Transverse colon (tissue), 4 donors: Measurements from ENCODE around the gene GPBAR1. TPM values are rescaled to one million over a fixed set of nuclear protein-coding genes. Genes with fewer than 3 reads are reported as not detected.

Experiments
- DNase-seq: peaks from one replicate; pipeline ENCODE4 v3.0.0-alpha.2; 2019
- H3K27ac ChIP-seq, 4 donors: fragments of 200-600 bp; sonication (generic); 2 replicates each; pipeline ENCODE4 v1.5.1; 2016 to 2018; ENCODE audit warnings: inconsistent platforms in 4 of 4
- H3K27me3 ChIP-seq: fragments of 200-600 bp; sonication (generic); 2 replicates; pipeline ENCODE4 v1.5.1; 2017; ENCODE audit warnings: inconsistent platforms
- H3K36me3 ChIP-seq, 4 donors: fragments of 200-600 bp; sonication (generic); 2 replicates each; pipeline ENCODE4 v1.5.1; 2017 to 2019; ENCODE audit warnings: inconsistent platforms in 4 of 4
- H3K4me1 ChIP-seq, 4 donors: fragments of 200-600 bp; sonication (generic); 2 replicates each; pipeline ENCODE4 v1.5.1; 2017 to 2020; ENCODE audit warnings: inconsistent platforms in 4 of 4
- H3K4me3 ChIP-seq, 4 donors: fragments of 200-600 bp; sonication (generic); 1 replicate in 1 of 4; 2 replicates in 3 of 4; pipeline versions ENCODE4 v1.5.1 to v1.6.1; 2017 to 2019; ENCODE audit warnings: inconsistent platforms in 4 of 4
- H3K9me3 ChIP-seq, 2 donors: fragments of 200-600 bp; sonication (generic); 2 replicates each; pipeline ENCODE4 v1.5.1; 2017 to 2019; ENCODE audit warnings: inconsistent platforms in 2 of 2
- EP300 ChIP-seq: sonication (generic); formaldehyde crosslinking; IDR thresholded peaks from one replicate; pipeline ENCODE4 v1.6.1; 2017; ENCODE audit warnings: antibody characterized with exemption, low read depth
- POLR2A ChIP-seq: fragments of 450-650 bp; IDR thresholded peaks from one replicate; pipeline ENCODE4 v1.6.1; 2016; ENCODE audit warnings: antibody characterized with exemption, mild to moderate bottlenecking, moderate library complexity
- POLR2AphosphoS5 ChIP-seq, 3 donors: sonication (generic); formaldehyde crosslinking; IDR thresholded peaks; one replicate each; pipeline ENCODE4 v1.6.1; 2016; ENCODE audit warnings: antibody characterized with exemption in 3 of 3
- WGBS, 2 donors: methylation state at CpG; one replicate each; pipeline ENCODE4 v1.1.5; 2018; ENCODE audit warnings: low coverage in 1 of 2; 5-methylcytosine and 5-hydroxymethylcytosine counted together
- in situ Hi-C, 4 donors: fragments of 200-750 bp; cut with MboI; loops; one replicate each; pipeline versions ENCODE4 v1.15.0 to v1.15.1; 2017; ENCODE audit warnings: low sequenced_read_pairs in 3 of 4, low pct_ligation_motif_present in 1 of 4, low pct_unique_long_range_greater_than_20kb in 1 of 4
- intact Hi-C: fragments of 100-400 bp; cut with DNase I; formaldehyde crosslinking; loops from one replicate; pipeline ENCODE4 v1.15.1; 2023; ENCODE audit warnings: low total_unique reads
- total RNA-seq, 4 donors: library from RNA; depleted of rRNA; stranded (reverse); fragments of >200 nt; gene quantifications; one replicate each; pipeline ENCODE4 v1.1.0, GENCODE V29; 2016
- TF ChIP-seq, protein P1 (sequence below), 5 experiments: fragments of 200-600 bp in 3 of 5; fragments of 450-650 bp in 2 of 5; sonication (generic) in 3 of 5; IDR thresholded peaks; 1 replicate in 2 of 5; 2 replicates in 3 of 5; pipeline ENCODE4 v1.5.1; 2016 to 2017; ENCODE audit warnings: antibody characterized with exemption in 5 of 5, inconsistent platforms in 3 of 5, mild to moderate bottlenecking in 2 of 5, moderate library complexity in 1 of 5

GPBAR1 gene
- total RNA-seq, 4 donors from 2014 or later, result 2.5 to 3.0 TPM; not detected in 2

DNA sequence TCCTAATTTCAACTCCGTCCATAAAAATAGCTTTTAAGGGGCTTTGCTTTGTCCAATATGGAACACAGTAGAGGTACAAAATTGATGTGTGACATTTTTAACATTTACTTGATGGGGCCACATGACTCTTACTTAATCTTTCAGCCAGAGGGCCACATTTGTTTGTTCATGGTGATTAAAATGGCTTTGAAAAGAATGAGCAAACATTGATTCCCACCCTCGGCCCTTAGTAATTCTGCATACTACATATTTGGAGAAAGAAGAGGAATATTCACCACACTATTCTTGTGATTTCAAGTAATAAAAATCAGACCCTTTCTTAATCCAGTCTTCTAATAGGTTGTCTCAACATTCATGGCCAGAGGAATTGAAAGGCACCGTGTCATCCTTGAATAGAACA is 26.3 kb upstream of the GPBAR1 start:
- TF ChIP-seq, protein P1, sequence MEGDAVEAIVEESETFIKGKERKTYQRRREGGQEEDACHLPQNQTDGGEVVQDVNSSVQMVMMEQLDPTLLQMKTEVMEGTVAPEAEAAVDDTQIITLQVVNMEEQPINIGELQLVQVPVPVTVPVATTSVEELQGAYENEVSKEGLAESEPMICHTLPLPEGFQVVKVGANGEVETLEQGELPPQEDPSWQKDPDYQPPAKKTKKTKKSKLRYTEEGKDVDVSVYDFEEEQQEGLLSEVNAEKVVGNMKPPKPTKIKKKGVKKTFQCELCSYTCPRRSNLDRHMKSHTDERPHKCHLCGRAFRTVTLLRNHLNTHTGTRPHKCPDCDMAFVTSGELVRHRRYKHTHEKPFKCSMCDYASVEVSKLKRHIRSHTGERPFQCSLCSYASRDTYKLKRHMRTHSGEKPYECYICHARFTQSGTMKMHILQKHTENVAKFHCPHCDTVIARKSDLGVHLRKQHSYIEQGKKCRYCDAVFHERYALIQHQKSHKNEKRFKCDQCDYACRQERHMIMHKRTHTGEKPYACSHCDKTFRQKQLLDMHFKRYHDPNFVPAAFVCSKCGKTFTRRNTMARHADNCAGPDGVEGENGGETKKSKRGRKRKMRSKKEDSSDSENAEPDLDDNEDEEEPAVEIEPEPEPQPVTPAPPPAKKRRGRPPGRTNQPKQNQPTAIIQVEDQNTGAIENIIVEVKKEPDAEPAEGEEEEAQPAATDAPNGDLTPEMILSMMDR (IDR thresholded peaks at IDR 0.05), result no peak
- TF ChIP-seq POLR2A, result no peak
- no peak for TF ChIP-seq POLR2AphosphoS5 (IDR thresholded peaks at IDR 0.05)
- TF ChIP-seq EP300, result no peak
- Histone ChIP-seq H3K27ac (peak overlapping the region in 1 of 4 donors; percentile 19), H3K4me1 (peaks cover 12 to 37% (median 21%) of the 10 kb centered on the region in 4 donors), H3K4me3 (no peak overlapping the region), H3K36me3 (peaks cover 0 to 63% (median 22%) of the 10 kb centered on the region in 4 donors), H3K27me3 (no peaks in the 10 kb centered on the region), H3K9me3 (no peaks in the 10 kb centered on the region)
- WGBS, 2 donors, result 50 to 83% methylated on average over 2 to 3 of the region's 3 CpGs
- intact Hi-C loops (no loop called here), in situ Hi-C loops (no loop called here)
- no peak for DNase-seq

DNA sequence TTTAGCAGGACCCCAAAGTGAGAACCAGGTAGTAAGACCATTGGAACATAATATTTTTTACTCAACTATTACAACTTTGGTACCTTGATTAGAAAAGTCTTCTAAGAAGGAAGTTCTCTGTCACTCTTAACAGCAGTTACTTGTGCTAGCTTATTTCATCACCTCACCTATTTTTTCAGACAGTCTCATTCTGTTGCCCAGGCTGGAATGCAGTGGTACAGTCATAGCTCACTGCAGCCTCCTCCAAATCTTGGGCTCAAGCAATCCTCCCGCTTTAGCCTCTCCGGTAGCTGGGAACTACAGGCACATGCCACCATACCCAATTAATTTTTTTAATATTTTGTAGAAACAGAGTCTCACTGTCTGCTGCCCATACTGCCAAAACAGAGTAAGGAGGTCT is 25.8 kb upstream of the GPBAR1 start:
- Histone ChIP-seq H3K36me3 (peaks cover 0 to 68% (median 23%) of the 10 kb centered on the region in 4 donors), H3K27ac (no peak overlapping the region), H3K4me1 (peaks cover 12 to 32% (median 16%) of the 10 kb centered on the region in 4 donors), H3K4me3 (no peak overlapping the region), H3K9me3 (no peaks in the 10 kb centered on the region), H3K27me3 (no peaks in the 10 kb centered on the region)
- DNase-seq, result no peak
- intact Hi-C loops, result no loop called here
- 98 to 100% methylated on average over 2 of the region's 2 CpGs for WGBS, 2 donors
- in situ Hi-C loops, result no loop called here
- TF ChIP-seq EP300 (no peak), POLR2A (no peak), POLR2AphosphoS5 (IDR thresholded peaks at IDR 0.05) (no peak)
- TF ChIP-seq, protein P1 (IDR thresholded peaks at IDR 0.05), result no peak

DNA sequence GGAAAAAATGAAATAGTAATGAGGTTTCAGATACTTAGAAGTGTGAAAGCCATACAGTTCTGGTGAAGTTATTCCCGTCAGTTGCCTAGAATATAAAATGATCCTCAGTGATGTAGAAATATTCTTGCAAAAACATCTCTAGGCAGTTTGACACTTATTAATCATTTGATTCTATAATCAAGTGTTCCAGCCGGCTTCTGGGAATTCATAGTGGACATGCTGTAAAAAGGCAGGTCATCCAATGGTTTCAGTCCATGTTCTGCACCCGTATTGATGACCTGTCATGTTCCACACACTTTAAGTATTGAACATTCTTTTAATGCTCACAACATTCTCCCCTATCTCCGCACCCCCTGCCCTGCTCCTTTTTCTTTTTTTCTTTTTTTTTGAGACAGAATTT is 24.0 kb upstream of the GPBAR1 start:
- no peak for DNase-seq
- H3K4me1 ChIP-seq, result peaks cover 0 to 15% (median 0%) of the 10 kb centered on the region in 4 donors
- H3K36me3 ChIP-seq, result peaks cover 0 to 76% (median 30%) of the 10 kb centered on the region in 4 donors
- TF ChIP-seq POLR2AphosphoS5 (IDR thresholded peaks at IDR 0.05), result no peak
- TF ChIP-seq, protein P1 (IDR thresholded peaks at IDR 0.05), result no peak
- TF ChIP-seq EP300, result no peak
- no peak for TF ChIP-seq POLR2A
- no peak overlapping the region for H3K4me3 ChIP-seq
- WGBS, 2 donors, result 90 to 94% methylated on average over 2 to 4 of the region's 4 CpGs
- no peaks in the 10 kb centered on the region for H3K27me3 ChIP-seq
- no peaks in the 10 kb centered on the region for H3K9me3 ChIP-seq
- intact Hi-C loops, result no loop called here
- no peak overlapping the region for H3K27ac ChIP-seq
- in situ Hi-C loops, result no loop called here

DNA sequence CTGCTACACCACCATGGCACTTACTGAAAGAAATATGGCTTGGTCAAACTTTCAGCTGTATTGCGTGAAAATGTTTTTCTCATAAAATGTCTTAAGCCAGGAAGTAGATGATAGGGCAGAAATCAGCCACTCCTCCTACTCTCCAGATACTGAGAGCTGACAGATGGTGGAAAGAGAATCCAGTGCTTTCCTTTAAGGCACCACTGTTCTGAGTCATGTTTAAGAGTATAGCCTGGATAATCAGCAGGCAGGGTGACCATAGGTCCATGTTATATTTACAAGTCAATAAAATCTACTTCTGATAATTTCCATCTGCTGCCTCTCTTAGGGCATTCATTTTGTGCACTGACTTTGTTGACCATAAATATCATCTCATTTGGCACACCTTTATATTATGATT is 21.9 kb upstream of the GPBAR1 start:
- in situ Hi-C loops, result no loop called here
- Histone ChIP-seq H3K4me3 (no peak overlapping the region), H3K4me1 (peaks cover 0 to 7% (median 1%) of the 10 kb centered on the region in 4 donors), H3K27ac (peak overlapping the region in 3 of 4 donors; percentile 10 to 53 (median 39)), H3K9me3 (no peaks in the 10 kb centered on the region), H3K36me3 (peaks cover 0 to 81% (median 31%) of the 10 kb centered on the region in 4 donors), H3K27me3 (no peaks in the 10 kb centered on the region)
- TF ChIP-seq POLR2A, result no peak
- peak in 1 of 3 donors; percentile 5 for TF ChIP-seq POLR2AphosphoS5 (IDR thresholded peaks at IDR 0.05)
- 71 to 100% methylated on average over 1 of the region's 1 CpG for WGBS, 2 donors
- no peak for DNase-seq
- intact Hi-C loops, result no loop called here

DNA sequence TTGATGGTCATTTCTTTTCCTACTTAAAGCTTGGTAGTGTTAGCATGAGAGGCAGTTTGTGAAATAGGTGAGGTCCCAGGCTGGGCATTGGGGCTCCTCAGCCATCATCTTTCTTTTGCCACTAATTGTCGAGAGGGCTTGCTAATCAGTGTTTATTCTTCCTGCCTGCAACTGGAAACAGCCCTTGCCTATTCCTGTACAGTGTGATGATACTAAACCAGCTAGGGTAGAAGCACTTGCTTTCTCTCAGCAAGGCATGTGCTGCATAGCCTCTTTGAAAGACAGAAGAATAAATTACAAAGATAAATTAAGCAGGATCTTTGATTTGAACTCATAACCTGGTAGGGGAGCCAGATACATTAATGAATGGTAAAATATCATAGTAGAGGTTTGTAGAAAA is 16.6 kb upstream of the GPBAR1 start:
- intact Hi-C loops, result no loop called here
- Histone ChIP-seq H3K4me1 (peaks cover 0 to 2% (median 0%) of the 10 kb centered on the region in 4 donors), H3K4me3 (no peak overlapping the region), H3K27me3 (no peaks in the 10 kb centered on the region), H3K9me3 (no peaks in the 10 kb centered on the region), H3K27ac (no peak overlapping the region), H3K36me3 (peaks cover 0 to 87% (median 37%) of the 10 kb centered on the region in 4 donors)
- in situ Hi-C loops, result no loop called here
- no peak for TF ChIP-seq POLR2A
- TF ChIP-seq, protein P1 (IDR thresholded peaks at IDR 0.05), result no peak
- TF ChIP-seq POLR2AphosphoS5 (IDR thresholded peaks at IDR 0.05), result no peak
- TF ChIP-seq EP300, result no peak
- no peak for DNase-seq
- WGBS, 2 donors, result 60 to 73% methylated on average over 1 of the region's 1 CpG
